Anterior cingulate cortex (tissue), 58 donors: ENCODE data around the gene GALNT12.

Experiments used
- DNase-seq, 58 donors: peaks; one replicate each; lab custom pipeline; 2025; lab: John Stamatoyannopoulos, UW

Gene GALNT12

GRCh38 chr9:98873951-98874371, 66.5 kb downstream of the GALNT12 start:
- DNase-seq: peak in 12 of 58 donors; percentile 1 to 21 (median 14)

- no peak for DNase-seq
These were observed 67.3 kb downstream of the GALNT12 start for GRCh38 chr9:98874721-98875255.

GRCh38 chr9:98875536-98875935, 68.1 kb downstream of the GALNT12 start:
- DNase-seq: no peak

- DNase-seq: no peak
These were observed 69.8 kb downstream of the GALNT12 start for GRCh38 chr9:98877311-98877710.

GRCh38 chr9:98879094-98879962, 71.9 kb downstream of the GALNT12 start:
- no peak for DNase-seq

- no peak for DNase-seq
These were observed 72.5 kb downstream of the GALNT12 start for GRCh38 chr9:98879963-98880310.

GRCh38 chr9:98880311-98881015, 73.0 kb downstream of the GALNT12 start:
- no peak for DNase-seq

GRCh38 chr9:98881356-98881755, 73.9 kb downstream of the GALNT12 start:
- DNase-seq: no peak

GRCh38 chr9:98881836-98882568, 74.5 kb downstream of the GALNT12 start:
- DNase-seq: no peak

GRCh38 chr9:98882569-98882923, 75.1 kb downstream of the GALNT12 start:
- no peak for DNase-seq

- DNase-seq: no peak
These were observed 75.8 kb downstream of the GALNT12 start for GRCh38 chr9:98883276-98883675.

GRCh38 chr9:98884849-98885248, 77.4 kb downstream of the GALNT12 start:
- DNase-seq: no peak

- DNase-seq: no peak
These were observed 78.3 kb downstream of the GALNT12 start for GRCh38 chr9:98885575-98886295.

- DNase-seq: no peak
These were observed 79.3 kb downstream of the GALNT12 start for GRCh38 chr9:98886691-98887229.

GRCh38 chr9:98887918-98888510, 80.5 kb downstream of the GALNT12 start:
- DNase-seq: peak in 1 of 58 donors; percentile 7

- DNase-seq: no peak
These were observed 81.4 kb downstream of the GALNT12 start for GRCh38 chr9:98888801-98889421.

- no peak for DNase-seq
These were observed 82.8 kb downstream of the GALNT12 start for GRCh38 chr9:98890256-98890655.

GRCh38 chr9:98892288-98892687, 84.8 kb downstream of the GALNT12 start:
- DNase-seq: no peak

- DNase-seq: no peak
These were observed 85.2 kb downstream of the GALNT12 start for GRCh38 chr9:98892690-98893089.
